Loucy (cell line): ENCODE data around the gene OR2J2.
"Not testable (repeated sequence)": the region's sequence is repeated elsewhere in the genome, so short reads cannot be mapped to it uniquely, and the experiment has no call there.

ENCODE experiments used
- H2AFZ ChIP-seq: fragments of 200-600 bp; sonication (generic); 2 replicates; pipeline ENCODE4 v1.6.0; 2016; ENCODE audit warnings: antibody characterized with exemption, mild to moderate bottlenecking, low read length, moderate library complexity
- H3F3A ChIP-seq: fragments of 200-600 bp; 2 replicates; pipeline ENCODE4 v1.6.0; 2016; ENCODE audit warnings: antibody characterized with exemption, low read depth, mild to moderate bottlenecking
- H3K27me3 ChIP-seq: fragments of 200-600 bp; sonication (generic); 2 replicates; pipeline ENCODE4 v1.6.1; 2014; ENCODE audit warnings: low read length, mild to moderate bottlenecking; ENCODE audit not compliant: insufficient read depth, poor library complexity, severe bottlenecking
- H3K36me3 ChIP-seq: fragments of 200-600 bp; sonication (generic); 2 replicates; pipeline ENCODE4 v1.6.1; 2016; ENCODE audit warnings: low read length; ENCODE audit not compliant: insufficient read depth
- H3K4me1 ChIP-seq: fragments of 200-600 bp; sonication (generic); 2 replicates; pipeline ENCODE4 v1.5.1; 2014; ENCODE audit warnings: low read length, mild to moderate bottlenecking; ENCODE audit not compliant: insufficient read depth, poor library complexity, severe bottlenecking
- H3K4me2 ChIP-seq: fragments of 200-600 bp; sonication (generic); 2 replicates; pipeline ENCODE4 v1.6.0; 2014; ENCODE audit warnings: antibody characterized with exemption, low read length, low read depth, mild to moderate bottlenecking; ENCODE audit not compliant: poor library complexity, severe bottlenecking
- H3K4me3 ChIP-seq: fragments of 200-600 bp; sonication (generic); 2 replicates; pipeline ENCODE4 v1.5.1; 2014; ENCODE audit warnings: low read length, mild to moderate bottlenecking, mixed read lengths; ENCODE audit not compliant: poor library complexity, severe bottlenecking
- H3K79me2 ChIP-seq: fragments of 200-600 bp; sonication (generic); 2 replicates; pipeline ENCODE4 v1.6.1; 2014; ENCODE audit warnings: low read length; ENCODE audit not compliant: insufficient read depth
- H3K9ac ChIP-seq: fragments of 200-600 bp; sonication (generic); 2 replicates; pipeline ENCODE4 v1.6.0; 2014; ENCODE audit warnings: mild to moderate bottlenecking, low read depth, low read length, moderate library complexity; ENCODE audit not compliant: poor library complexity, severe bottlenecking
- H3K9me2 ChIP-seq: fragments of 200-600 bp; sonication (generic); replicated peaks from 2 replicates; pipeline ENCODE4 v1.6.1; 2016; ENCODE audit warnings: low read depth, low read length, mixed read lengths
- H3K9me3 ChIP-seq: fragments of 200-600 bp; sonication (generic); 2 replicates; pipeline ENCODE4 v1.6.1; 2014; ENCODE audit warnings: mild to moderate bottlenecking, antibody characterized with exemption, low read length, low read depth; ENCODE audit not compliant: insufficient read depth
- H4K20me1 ChIP-seq: fragments of 200-600 bp; sonication (generic); 2 replicates; pipeline ENCODE4 v1.6.0; 2014; ENCODE audit warnings: antibody characterized with exemption, low read length, mild to moderate bottlenecking; ENCODE audit not compliant: insufficient read depth, poor library complexity, severe bottlenecking
- EZH2phosphoT487 ChIP-seq: fragments of 200-600 bp; IDR thresholded peaks from 2 replicates; pipeline ENCODE4 v1.6.1; 2018; ENCODE audit warnings: antibody characterized with exemption, mild to moderate bottlenecking, moderate library complexity, borderline replicate concordance

Gene OR2J2

DNA sequence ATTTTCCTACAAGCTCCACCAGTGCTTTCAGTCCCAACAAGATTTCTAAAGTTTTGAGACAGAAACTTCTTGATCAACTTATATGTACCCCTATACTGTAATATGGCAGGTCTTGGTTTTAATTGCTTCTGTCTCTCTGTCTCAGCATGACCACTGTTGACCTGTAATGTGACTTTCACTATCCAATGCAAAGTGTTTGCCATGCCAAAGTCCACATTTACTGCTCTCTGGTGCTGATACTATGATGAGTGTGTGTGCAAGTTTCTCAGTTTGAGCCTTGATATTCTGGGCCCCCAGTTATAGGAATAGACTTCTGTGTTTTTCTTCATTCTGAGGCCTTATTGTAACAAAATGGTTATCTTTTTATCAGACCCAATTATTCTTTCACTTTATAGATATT is 45.8 kb downstream of the OR2J2 start:
- no peaks in the 10 kb centered on the region for H3K4me1 ChIP-seq
- TF ChIP-seq EZH2phosphoT487, result no peak
- H3K79me2 ChIP-seq, result no peaks in the 10 kb centered on the region
- no peaks in the 10 kb centered on the region for H3K36me3 ChIP-seq
- no peak overlapping the region for H3K9ac ChIP-seq
- no peak overlapping the region for H3K4me3 ChIP-seq
- no peak overlapping the region for H2AFZ ChIP-seq
- H3K9me3 ChIP-seq, result no peaks in the 10 kb centered on the region
- H3K9me2 ChIP-seq, result no peaks in the 10 kb centered on the region
- H3F3A ChIP-seq, result no peaks in the 10 kb centered on the region
- no peak overlapping the region for H3K4me2 ChIP-seq
- H3K27me3 ChIP-seq, result no peaks in the 10 kb centered on the region
- no peaks in the 10 kb centered on the region for H4K20me1 ChIP-seq

DNA sequence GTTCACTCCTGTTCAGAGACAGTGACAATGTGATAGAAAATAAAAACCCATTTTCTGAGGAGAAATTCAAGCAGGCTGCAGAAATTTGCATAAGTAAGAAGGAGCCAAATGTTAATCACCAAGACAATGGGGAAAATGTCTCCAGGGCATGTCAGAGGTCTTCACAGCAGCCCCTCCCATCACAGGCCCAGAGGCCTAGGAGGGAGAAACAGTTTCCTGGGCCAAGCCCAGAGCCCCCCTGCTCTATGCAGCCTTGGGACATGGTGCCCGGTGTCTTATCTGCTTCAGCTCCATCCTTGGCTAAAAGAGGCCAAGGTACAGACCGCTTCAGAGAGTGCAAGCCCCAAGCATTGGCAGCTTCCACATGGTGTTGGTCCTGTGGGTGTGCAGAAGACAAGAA is 46.5 kb downstream of the OR2J2 start:
- H3K79me2 ChIP-seq, H2AFZ ChIP-seq, H3K9me2 ChIP-seq, H3K27me3 ChIP-seq, H3K4me3 ChIP-seq, H3K4me2 ChIP-seq, H3K36me3 ChIP-seq, H3K4me1 ChIP-seq, H3K9me3 ChIP-seq, H4K20me1 ChIP-seq, H3F3A ChIP-seq, H3K9ac ChIP-seq: not testable (repeated sequence)

DNA sequence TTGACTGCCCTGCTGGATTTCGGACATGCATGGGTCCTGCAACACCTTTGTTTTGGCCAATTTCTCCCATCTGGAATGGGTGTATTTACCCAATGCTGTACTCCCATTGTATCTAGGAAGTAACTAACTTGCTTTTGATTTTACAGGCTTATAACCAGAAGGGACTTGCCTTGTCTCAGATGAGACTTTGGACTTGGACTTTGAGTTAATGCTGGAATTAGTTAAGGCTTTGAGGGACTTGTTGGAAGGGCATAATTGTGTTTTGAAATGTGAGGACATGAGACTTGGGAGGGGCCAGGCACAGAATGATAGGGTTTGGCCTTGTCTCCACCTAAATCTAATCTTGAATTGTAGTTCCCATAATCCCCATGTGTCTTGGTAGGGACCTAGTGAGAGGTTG is 47.3 kb downstream of the OR2J2 start:
- H3F3A ChIP-seq, H4K20me1 ChIP-seq, H3K79me2 ChIP-seq, H3K9ac ChIP-seq, H3K4me2 ChIP-seq, H3K4me1 ChIP-seq, H3K4me3 ChIP-seq, H2AFZ ChIP-seq, H3K27me3 ChIP-seq, H3K9me3 ChIP-seq, H3K9me2 ChIP-seq, H3K36me3 ChIP-seq: not testable (repeated sequence)
